Left renal pelvis (tissue), 4 donors: ENCODE results near the gene PLCG1. TPM values are rescaled to one million over a fixed set of nuclear protein-coding genes. Genes with fewer than 3 reads are reported as not detected.

Experiments
- polyA plus RNA-seq, 4 donors: library from polyadenylated mRNA; unstranded; fragments of 120-200 nt; gene quantifications; one replicate each; pipeline ENCODE4 v1.2.1, GENCODE V29; 2013; ENCODE audit not compliant: insufficient read length in 4 of 4

PLCG1 gene
- polyA plus RNA-seq, 4 donors: 110 to 202 (median 144) TPM

Other genes starting within 250 kb of the PLCG1 start
- gene TOP1, start 108.7 kb upstream of the PLCG1 start, polyA plus RNA-seq: 100 to 1,000 TPM in 3 of 4 donors, 10 to 100 TPM in 1; 78.2 to 129 (median 117) TPM
- gene ZHX3, start 180.2 kb downstream of the PLCG1 start, polyA plus RNA-seq: 10 to 100 TPM; 14.1 to 24.8 (median 22.6) TPM
- gene LPIN3, start 203.3 kb downstream of the PLCG1 start, polyA plus RNA-seq: 10 to 100 TPM in 2 of 4 donors, 1 to 10 TPM in 2; 5.6 to 19.6 (median 10.5) TPM
- 10 to 100 TPM in 2 of 4 donors, 1 to 10 TPM in 2; 8.4 to 43.3 (median 10.5) TPM for gene EMILIN3, start 229.3 kb downstream of the PLCG1 start, polyA plus RNA-seq